HG03354 (cell line): ENCODE results near the gene CCDC17.

Experiments used
- ATAC-seq: cut with Tn5 transposase; IDR thresholded peaks from one replicate; pipeline ENCODE4 v1.9.1; 2021; ENCODE audit warnings: mild to moderate bottlenecking; ENCODE audit not compliant: unreplicated experiment, poor library complexity, severe bottlenecking

The CCDC17 gene

DNA sequence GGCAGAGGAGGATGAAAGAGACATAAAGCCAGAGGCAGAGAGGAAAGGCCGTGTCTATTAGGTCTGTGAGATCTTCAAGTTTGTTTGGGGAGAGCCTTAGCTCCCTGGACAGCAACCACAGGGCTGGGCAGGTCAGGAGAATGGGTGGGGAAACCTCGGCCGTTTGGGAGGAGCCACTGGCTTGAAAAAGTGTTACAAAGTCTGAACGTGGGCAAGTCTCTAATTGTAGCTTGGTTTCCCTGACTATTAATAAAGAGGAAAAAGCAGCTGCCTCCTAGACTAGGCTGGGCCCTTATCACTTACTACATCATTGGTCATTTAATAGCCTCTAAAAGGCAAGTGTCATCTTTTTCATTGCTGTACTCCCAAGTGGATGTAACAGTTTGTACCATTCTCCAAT lies at the start of gene CCDC17:
Gene CCDC17 (minus strand): TSS at position 83 of the 400 bp plus-strand sequence. CDS start 145 bp downstream, outside the sequence.
- ATAC-seq, result no peak

DNA sequence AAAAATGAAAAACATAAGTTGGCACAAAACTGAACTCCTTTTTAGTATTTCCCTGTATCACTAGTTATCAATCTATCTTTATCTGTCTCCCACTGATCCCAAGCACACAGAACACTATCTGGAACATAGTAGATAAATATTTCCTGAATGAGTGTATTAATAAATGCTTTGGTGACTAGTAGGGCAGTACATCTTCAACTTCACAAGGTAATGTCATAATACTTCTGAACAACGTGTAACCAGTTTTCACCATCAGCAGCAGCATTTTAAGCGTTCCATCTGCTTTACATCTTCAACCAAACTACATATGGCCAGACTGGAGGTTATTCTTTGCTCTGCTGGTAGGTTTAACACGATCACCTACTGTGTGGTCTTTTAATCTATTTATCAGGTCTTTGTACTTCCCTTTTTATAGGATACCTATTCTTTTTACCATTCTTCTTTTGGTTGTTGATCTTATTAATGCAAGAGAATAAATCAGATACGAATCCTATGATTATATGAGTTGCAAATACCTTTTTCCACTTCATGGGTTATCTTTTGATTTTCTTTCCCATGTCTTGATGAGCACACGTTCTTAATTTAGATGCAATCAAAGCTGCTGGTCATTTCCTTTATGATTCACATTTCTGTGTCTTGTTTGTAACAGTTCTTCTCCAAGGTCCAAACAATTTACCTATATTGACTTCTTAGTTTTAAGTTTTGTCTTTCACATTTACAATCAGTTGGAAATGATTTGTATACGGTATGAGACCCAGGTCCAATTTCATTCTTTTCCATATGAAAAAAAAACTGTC lies 46.2 kb upstream of the CCDC17 start:
- no peak for ATAC-seq

DNA sequence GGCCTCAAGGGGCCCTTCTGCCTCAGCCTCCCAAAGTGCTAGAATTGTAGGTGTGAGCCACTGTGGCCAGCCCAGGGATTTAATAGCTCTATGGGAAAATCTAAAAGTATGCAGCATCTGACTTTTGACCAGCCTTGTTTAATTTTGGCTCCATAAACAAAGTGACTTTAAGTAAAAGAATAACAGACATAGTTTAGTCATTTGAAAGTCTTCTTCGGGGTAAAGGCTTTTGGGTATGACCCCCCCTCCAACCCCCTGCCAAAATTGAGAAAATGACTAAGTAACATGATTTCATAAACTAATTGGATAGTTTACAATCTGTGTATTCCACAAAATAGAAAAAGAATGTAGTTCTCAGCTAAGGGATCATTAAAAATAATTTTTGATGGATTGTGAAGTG lies 45.5 kb upstream of the CCDC17 start:
- ATAC-seq, result no peak

DNA sequence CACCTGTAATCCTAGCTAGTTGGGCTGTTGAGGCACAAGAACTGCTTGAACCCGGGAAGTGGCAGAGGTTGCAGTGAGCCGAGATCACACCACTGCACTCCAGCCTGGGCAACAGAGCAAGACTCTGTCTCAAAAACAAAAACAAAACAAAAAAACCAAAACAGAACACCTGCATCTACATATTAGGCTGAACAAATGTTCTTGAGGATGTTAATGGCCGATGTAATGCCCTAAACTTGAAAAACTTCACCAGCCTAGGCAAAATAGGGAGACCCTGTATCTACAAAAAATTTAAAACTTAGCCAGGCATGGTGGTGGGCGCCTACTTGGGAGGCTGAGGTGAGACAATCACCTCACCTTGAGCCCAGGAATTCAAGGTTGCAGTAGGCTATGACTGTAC lies 44.7 kb upstream of the CCDC17 start:
- no peak for ATAC-seq

DNA sequence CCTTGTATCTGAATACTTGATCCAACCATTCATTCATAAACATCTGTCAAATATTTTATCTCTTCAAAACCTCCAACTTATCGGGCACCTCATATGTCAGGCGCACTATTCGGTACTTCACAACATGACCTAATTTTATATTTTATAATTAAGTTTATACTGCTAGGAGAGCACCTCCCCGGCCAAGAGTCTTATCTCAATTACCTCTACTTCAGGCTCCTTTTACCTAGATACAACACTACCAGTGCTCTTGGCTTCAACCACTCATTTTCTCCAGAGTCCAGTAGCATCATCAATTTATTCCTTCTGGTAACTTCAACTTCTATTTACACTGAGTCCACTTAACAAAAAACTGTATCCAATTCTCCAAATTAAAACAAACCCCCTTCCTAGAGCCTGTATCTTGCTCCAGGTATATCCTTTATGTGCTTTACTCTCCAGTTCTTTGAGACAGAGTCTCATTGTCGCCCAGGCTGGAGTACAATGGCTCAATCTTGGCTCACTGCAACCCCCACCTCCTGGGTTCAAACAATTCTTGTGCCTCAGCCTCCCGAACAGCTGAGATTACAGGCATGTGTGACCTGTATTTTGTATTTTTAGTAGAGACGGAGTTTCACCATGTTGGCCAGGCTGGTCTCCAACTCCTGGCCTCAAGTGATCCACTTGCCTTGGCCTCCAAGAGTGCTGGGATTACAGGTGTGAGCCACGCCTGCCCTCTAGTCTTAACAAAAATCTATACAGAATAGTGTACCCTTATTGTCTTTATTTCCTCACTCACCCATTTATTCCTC lies 43.7 kb upstream of the CCDC17 start:
- ATAC-seq, result no peak

DNA sequence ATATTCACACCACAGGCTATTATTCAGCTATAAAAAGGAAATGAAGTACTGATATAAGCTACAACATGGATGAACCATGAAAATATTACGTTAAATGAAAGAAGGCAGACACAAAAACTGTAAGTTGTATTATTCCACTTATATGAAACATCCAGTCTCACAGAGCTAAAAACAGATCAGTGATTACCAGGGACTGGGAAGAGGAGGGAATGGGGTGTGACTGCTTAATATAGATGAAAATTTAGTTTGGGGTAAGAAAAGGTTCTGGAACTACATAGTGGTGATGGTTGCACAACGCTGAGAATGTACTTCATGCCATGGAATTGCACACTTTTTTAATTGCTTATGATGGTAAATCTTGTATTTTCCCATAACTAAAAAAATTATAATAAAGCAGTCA lies 43.0 kb upstream of the CCDC17 start:
- no peak for ATAC-seq

DNA sequence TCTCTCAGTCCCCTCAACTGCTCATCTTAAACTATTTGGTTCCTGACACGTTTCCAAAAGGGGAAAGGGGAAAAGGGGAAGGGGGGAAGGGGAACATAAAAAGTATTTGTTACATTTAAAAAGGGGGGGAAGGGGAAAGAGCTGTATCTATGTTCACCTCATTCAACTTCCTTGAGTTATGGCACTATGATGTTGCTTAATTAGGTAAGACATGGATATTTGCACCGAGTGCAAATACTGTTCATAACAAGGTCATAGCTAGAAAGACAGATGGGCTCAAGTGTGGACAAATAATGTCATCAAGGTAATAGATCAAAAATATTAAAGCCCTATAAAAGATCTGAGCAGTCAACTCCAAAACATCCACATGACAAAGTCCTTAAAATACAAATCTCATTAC lies 36.5 kb upstream of the CCDC17 start:
- no peak for ATAC-seq

DNA sequence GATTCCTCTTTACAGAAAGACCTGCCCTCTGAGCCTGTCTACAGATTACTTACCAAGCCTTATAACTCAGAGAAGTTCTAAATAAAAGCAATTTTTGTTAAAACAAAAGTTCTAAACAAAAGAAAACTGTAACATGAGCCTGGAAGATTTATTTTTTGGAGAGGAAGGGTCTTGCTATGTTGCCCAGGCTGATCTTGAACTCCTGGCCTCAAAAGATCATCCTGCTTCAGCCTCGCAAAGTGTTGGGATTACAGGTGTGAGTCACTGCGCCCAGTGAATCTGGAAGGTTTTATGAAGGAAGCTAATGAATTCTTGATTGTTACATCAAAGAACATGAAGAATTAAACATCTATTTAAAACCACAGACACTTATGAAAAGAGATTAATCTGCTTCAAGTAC lies 35.4 kb upstream of the CCDC17 start:
- no peak for ATAC-seq

DNA sequence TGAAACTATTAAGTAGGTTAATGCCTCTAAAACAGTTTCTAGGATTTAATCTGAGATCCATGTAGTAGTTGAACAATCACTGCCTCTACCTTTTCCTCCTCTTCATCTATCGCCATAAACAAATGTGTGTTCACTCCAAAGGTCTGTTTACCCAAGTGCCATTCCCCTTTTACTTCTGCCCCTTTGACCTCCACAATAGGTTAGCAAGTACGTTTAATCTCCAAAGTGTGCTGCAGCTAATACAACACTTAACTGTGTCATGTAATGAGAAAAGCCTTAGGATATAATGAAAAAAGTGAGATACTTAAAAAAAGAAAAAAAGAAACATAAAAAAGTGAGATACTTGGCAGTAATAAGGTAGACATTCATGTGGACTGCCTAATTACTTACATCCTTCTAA lies 34.3 kb upstream of the CCDC17 start:
- no peak for ATAC-seq

DNA sequence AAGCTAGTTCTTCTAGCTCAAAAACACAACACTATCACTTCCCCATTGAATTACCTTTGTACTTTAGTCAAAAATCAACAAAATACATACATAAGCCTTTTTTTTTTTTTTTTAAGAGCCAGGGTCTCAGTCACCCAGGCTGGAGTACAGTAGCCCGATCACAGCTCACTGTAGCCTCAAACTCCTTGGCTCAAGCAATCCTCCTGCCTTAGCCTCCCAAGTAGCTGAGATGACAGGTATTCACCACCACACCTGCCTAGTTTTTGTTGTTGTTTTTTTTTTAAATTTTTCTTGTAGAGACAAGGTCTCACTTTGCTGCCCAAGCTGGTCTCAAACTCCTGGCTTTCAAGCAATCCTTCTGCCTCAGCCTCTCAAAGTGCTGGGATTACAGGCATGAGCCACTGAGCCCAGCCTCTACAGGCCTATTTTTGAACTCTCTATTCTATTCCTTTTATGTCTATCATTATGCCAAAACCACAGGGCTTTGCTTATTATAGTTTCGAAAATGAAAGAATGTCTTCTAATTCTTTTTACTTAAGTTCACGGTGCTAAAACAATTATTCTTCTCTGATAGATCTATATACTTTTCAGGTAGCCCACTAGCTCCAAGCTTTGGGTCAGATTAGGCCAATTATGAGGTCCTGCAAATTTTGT lies 32.8 kb upstream of the CCDC17 start:
- no peak for ATAC-seq

DNA sequence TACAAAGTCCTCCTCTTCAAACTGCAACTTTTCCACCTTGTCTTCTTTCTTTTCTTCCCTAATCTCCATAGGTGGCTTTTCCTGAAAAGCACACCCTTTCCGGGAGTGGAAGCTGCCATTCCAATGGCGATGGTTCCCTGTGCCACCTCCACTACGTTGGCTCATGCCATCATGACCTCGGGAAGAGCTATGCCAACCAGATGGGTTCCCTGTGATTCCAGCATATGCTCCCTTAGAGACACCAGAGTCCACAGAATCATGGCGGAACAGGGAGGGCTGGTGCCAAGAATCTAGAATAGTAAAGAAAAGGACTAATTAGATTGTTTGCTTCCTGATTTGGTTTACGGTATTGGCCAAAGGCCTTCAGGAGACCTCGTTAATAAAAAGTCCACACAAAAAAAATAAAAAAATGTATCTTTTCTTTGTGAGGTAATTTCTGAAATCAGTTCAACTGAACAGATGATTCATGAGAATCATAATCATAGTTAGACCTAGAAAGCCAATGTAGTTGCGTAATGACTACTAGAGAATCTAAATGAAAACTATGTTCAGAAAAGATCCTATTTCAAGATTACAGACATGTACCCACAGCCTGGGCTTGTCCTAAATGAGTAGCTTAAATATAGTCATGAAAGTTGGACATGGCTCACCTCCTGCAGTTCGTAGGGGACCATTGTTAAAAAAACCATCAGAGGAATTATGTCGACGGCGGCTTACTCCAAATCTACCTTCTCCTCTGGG lies 30.9 kb upstream of the CCDC17 start:
- ATAC-seq, result no peak

DNA sequence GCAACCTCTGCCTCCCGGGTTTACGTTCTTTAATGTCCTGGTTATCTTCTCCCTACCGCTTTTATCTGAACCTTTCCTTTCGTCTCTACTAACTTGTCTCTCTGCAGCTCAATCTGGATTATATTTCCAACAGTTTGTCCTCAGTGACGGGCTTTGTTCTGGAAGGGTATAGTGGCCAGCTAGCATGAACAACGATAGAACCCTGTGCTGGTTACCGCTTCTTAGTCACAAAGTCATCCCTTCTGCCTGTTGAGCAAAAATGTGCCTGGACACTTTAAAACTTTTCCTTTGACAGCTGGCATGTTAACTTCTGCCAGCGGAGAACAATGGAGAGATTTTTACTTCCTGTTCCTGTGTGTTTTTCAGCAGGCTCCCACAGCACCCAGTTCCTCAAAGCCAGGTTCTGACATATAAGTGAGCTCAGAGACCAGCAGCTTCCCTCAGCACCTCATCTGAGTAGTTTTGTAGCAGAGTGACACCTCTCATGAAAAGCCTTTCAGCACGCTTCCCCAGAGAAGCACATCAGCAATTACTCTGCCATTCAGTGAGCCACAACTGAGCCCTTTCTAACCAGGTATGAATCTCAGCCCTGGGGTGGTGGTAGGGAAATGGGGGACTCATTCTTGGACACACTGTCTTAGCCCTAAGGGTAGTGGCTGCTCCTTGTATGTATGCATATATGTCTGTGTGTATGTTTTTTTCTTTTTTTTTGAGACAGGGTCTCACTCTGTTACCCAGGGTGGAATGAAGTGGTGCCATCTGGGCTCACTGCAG lies 23.6 kb upstream of the CCDC17 start:
- ATAC-seq, result no peak

DNA sequence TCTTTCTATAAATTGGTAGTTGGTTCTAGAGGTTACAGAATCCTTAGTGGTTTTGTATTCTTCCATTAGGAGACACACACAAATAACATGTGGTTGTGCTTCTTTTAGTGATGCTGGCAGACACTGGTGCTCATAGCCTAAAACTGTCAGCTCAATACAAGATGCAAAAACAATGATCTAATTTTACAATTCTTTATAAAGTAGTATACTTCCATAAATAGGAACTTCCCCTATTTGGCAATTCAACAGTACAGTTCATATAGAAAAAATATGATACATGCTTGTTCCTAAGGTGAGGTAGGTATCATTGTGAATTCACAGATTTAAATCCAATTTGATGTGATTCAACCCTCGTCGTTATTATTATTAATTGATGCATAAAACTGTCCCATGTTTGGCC lies 20.8 kb upstream of the CCDC17 start:
- ATAC-seq, result no peak

DNA sequence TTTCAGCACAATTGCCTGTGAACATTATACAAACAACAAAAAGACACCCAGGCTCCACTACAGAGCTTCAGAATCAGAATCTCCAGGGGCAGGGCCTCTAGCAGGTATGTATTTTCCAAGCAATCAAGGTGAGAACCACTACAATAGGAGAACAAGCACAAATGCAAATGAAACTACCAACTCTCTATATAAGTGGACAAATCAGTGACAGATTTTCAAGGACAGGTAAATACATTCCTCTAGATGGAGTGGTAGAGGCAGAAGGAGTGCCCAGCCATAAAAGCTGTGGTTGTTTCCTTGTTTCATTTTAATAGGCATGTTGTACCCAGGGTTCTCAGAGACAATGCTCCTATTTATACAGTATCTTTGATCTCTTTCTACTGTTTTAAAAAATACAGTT lies 20.1 kb upstream of the CCDC17 start:
- no peak for ATAC-seq

DNA sequence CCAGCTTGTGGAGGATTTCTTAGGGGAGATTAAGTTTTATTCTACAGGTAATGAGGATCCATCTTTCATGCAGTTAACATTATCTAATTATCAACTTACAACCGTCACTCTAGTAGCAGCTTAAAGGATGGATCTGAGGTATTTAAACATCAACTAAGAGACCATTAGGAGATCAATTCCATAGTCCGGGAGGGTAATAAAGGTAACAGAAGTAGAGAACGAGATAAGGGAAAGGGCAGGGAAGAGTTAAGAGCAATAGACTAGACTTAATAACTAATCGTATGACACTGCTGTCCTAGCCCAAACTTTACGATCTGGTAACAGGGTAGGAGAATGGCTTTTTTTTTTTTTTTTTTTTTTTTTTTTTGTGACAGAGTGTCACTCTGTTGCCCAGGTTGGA lies 19.5 kb upstream of the CCDC17 start:
- no peak for ATAC-seq

DNA sequence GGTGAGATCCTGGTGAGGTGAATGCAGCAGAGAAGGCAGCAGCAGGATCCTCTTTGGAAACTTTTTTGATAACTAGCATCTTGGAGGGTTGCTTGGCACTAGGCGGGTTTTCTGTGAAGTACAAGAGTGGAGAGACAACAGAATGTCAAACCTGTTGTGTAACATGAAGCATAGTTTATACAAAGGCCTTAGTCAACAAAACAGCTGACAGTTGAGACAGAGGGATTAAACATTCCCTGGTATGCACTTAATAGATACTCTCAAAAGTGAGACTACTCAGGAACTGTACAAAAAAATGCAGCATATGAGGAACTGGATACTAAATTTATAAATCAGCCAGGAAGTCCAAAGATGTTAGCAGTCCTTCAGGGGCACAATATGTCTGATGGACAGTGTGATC lies 16.4 kb upstream of the CCDC17 start:
- no peak for ATAC-seq

DNA sequence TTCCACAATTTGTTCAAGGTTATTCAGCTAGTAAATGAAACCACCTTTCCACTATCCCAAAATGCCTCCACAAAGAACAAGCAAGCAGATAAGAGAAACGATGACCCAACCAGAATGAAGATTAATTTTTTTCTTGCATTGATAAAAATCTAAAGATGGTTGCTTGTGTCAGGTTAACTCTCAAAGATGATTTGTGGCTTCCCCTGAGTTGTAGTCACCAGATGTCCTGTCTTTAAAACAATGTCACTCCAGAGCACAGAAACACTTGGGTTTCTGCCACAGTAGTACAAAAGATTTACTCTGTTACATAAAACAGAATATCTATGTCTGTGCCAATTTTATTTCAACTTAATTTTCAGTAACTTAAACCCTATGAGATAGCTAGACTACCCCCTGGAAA lies 11.4 kb upstream of the CCDC17 start:
- ATAC-seq, result no peak

DNA sequence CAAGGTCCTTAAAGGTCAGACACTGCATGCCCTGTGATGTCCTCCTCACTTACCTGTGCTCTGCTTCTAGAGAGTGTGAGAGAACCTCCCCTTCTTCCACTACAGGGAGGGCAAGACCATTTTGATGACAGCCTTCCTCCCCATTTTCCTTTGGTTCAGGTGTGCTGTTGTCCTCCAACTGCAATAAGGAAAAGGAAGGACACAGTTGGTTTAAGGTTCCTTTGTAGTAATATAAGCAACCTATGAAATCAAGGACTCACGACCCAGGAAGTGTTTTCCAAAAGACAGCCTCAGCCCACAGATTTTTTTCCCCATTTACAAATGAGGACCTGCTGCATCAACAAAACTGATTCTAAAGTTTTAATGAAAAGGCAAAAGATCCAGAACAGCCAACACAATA lies 6.6 kb upstream of the CCDC17 start:
- ATAC-seq, result no peak

DNA sequence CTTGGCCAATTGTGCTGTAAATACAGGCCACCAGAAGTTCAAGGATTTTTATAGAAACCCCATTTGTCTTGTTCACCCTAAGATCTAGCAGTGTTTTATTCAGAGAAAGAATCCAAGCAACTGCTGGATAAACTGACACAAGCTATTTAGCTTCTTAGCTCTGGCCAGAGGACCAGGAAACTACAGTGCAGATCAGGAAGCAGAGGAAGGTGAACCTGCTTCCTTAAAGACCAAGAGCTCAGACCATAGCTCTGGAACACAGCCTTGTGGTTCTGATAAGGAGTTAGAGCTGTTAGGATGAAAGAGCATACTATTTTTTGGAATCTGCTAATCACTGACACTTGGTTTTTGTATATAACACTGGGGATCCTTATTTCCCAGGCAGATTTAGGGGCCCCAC lies 5.2 kb upstream of the CCDC17 start:
- ATAC-seq, result no peak
